HepG2 (cell line): ENCODE data around the gene KISS1. TPM values are rescaled to one million over a fixed set of nuclear protein-coding genes. Genes with fewer than 3 reads are reported as not detected.
A peak's percentile ranks its signal among the peaks of the same experiment; 100 is the strongest.

ENCODE experiments used
- DPF2 ChIP-seq: sonication (generic); formaldehyde crosslinking; IDR thresholded peaks from 2 replicates; pipeline ENCODE4 v1.4.0; 2020; ENCODE audit warnings: mild to moderate bottlenecking, low read depth, missing genetic modification reagents, borderline replicate concordance
- GABPA ChIP-seq, 2 experiments: IDR thresholded peaks; 2 replicates each; pipeline ENCODE4 v1.6.1; 2011 to 2016; ENCODE audit warnings: low read depth in 2 of 2, low read length in 1 of 2, missing biosample characterization in 1 of 2, missing genetic modification characterization in 1 of 2
- PCBP1 ChIP-seq: fragments of 200-400 bp; formaldehyde crosslinking; IDR thresholded peaks from 2 replicates; pipeline ENCODE4 v1.6.1; 2017; ENCODE audit warnings: mild to moderate bottlenecking, low read depth, low read length, borderline replicate concordance
- RBM39 ChIP-seq: fragments of 200-400 bp; formaldehyde crosslinking; IDR thresholded peaks from one replicate; pipeline ENCODE4 v1.6.1; 2018; ENCODE audit warnings: antibody characterized with exemption, mild to moderate bottlenecking, low read depth, low read length; ENCODE audit not compliant: poor library complexity, severe bottlenecking
- RFXANK ChIP-seq: IDR thresholded peaks from 2 replicates; pipeline ENCODE4 v1.6.1; 2016
- SALL2 ChIP-seq: sonication (generic); formaldehyde crosslinking; IDR thresholded peaks from 2 replicates; pipeline ENCODE4 v1.8.1; 2023; ENCODE audit warnings: mild to moderate bottlenecking, missing genetic modification reagents, inconsistent platforms
- SOX13 ChIP-seq, 3 experiments: fragments of 450-650 bp in 1 of 3; sonication (generic) in 1 of 3; formaldehyde crosslinking in 1 of 3; IDR thresholded peaks in 2 of 3; conservative IDR thresholded peaks in 1 of 3; 2 replicates each; pipeline versions ENCODE4 v1.5.0 to v1.6.1; 2016 to 2020; ENCODE audit warnings: antibody characterized with exemption in 1 of 3, mild to moderate bottlenecking in 1 of 3, missing compliant biosample characterization in 1 of 3, missing genetic modification reagents in 1 of 3, moderate library complexity in 1 of 3
- SOX6 ChIP-seq, 2 experiments: fragments of 450-650 bp in 1 of 2; sonication (generic) in 1 of 2; formaldehyde crosslinking in 1 of 2; IDR thresholded peaks; 2 replicates each; pipeline versions ENCODE4 v1.4.0 to v1.6.1; 2017 to 2020; ENCODE audit warnings: antibody characterized with exemption in 1 of 2, mild to moderate bottlenecking in 1 of 2, missing genetic modification reagents in 1 of 2
- ZNF20 ChIP-seq: sonication (generic); formaldehyde crosslinking; IDR thresholded peaks from 2 replicates; pipeline ENCODE4 v1.4.0; 2020; ENCODE audit warnings: mild to moderate bottlenecking, moderate library complexity, missing genetic modification reagents
- ZNF609 ChIP-seq: sonication (generic); formaldehyde crosslinking; IDR thresholded peaks from 2 replicates; pipeline ENCODE4 v1.4.0; 2020; ENCODE audit warnings: mild to moderate bottlenecking, missing genetic modification reagents, borderline replicate concordance
- ZNF639 ChIP-seq: conservative IDR thresholded peaks from 2 replicates; pipeline ENCODE4 v1.6.1; 2018; ENCODE audit warnings: missing genetic modification reagents
- ZNF775 ChIP-seq: sonication (generic); formaldehyde crosslinking; IDR thresholded peaks from 2 replicates; pipeline ENCODE4 v1.4.0; 2020; ENCODE audit warnings: missing genetic modification reagents, mild to moderate bottlenecking, moderate library complexity, borderline replicate concordance
- ZSCAN12 ChIP-seq: sonication (generic); formaldehyde crosslinking; IDR thresholded peaks from 2 replicates; pipeline ENCODE4 v1.9.0; 2021; ENCODE audit warnings: mild to moderate bottlenecking, missing genetic modification reagents
- polyA plus RNA-seq, 8 experiments: library from polyadenylated mRNA; depleted of rRNA in 3 of 8; stranded (reverse) in 7 of 8; unstranded in 1 of 8; fragments of >200 nt; fragmentation: Illumina TruSeq in 4 of 8; extraction: Trizol in 4 of 8; gene quantifications; 2 replicates each; pipeline versions ENCODE4 v1.2.1 to v1.2.3, GENCODE V29; 2011 to 2016; ENCODE audit warnings: low read depth in 4 of 8, missing spikeins in 1 of 8, mixed read lengths in 1 of 8; ENCODE audit not compliant: insufficient read depth in 1 of 8
- total RNA-seq, 5 experiments: library from RNA; depleted of rRNA; stranded (reverse); fragments of >200 nt; fragmentation: Illumina TruSeq; extraction: Trizol; gene quantifications; 2 replicates each; pipeline ENCODE4 v1.2.3, GENCODE V29; 2016; ENCODE audit warnings: low read depth in 1 of 5
- TF ChIP-seq, protein P1 (sequence below): sonication (generic); formaldehyde crosslinking; IDR thresholded peaks from 2 replicates; pipeline ENCODE4 v1.8.1; 2023; ENCODE audit warnings: mild to moderate bottlenecking, inconsistent platforms, moderate library complexity, missing genetic modification reagents, borderline replicate concordance
- TF ChIP-seq, protein P2 (sequence below): sonication (generic); formaldehyde crosslinking; IDR thresholded peaks from 2 replicates; pipeline ENCODE4 v1.8.1; 2023; ENCODE audit warnings: mild to moderate bottlenecking, moderate library complexity, missing genetic modification reagents
- TF ChIP-seq, protein P3 (sequence below): sonication (generic); formaldehyde crosslinking; IDR thresholded peaks from 2 replicates; pipeline ENCODE4 v1.4.0; 2020; ENCODE audit warnings: low read depth, mild to moderate bottlenecking, missing genetic modification reagents

KISS1 gene
- total and polyA plus RNA-seq, 2 of the 13 experiments (the other 11 are each of a cell fraction or from before 2014, with no cell fraction given), result 0.24 to 0.80 TPM

DNA sequence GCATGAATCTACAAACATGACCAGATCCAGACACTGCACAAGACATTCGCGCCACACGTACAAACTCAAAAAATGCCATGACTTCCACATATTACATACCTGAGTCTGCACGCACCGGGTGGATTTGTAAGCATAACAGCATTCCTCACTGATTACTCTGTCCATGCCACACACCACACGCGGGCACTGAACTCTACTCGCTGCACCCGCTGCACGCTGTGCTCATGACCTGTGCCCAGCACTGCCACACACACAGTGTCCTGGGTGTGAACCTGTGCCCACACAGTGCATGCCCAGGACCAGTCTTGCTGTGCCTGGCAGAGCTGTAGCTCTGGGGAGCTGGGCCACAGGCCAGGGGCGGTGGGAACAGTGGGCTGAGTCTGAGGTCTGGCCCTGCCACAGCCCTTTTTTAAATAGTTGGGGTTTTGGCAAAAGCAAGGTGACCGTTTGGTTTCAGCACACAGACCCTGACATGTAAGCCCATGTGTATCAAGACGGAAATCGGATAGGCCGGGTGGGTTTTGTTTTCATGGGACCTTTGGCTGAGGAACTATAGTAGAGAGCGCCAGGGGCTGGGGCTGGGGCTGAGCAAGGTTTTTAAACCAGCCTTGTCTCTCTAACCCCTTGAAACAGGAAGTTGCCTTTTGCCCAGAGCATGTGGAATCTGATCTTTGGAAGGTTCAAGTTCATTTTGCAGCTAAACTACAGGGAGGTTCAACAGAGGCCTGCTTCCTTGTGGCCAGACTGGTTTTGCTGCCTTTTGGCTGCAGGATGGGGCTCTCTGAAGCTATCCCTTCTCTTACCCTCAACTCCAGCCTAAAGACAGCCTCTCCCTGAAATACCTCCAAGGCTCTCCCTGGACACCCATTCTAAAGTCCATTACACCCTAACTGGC, 29.8 kb upstream of the KISS1 start (continued):
- TF ChIP-seq PCBP1 (no peak), SOX13 (IDR thresholded peaks at IDR 0.05) (no peak), SOX13 (CRISPR knock-in tag; conservative IDR thresholded peaks at IDR 0.05 in 1 of 2, IDR thresholded peaks at IDR 0.05 in 1 of 2) (no peak), ZNF609 (CRISPR knock-in tag) (no peak), ZNF20 (CRISPR knock-in tag) (no peak), ZNF775 (CRISPR knock-in tag) (no peak), ZSCAN12 (CRISPR knock-in tag) (no peak), SALL2 (CRISPR knock-in tag) (no peak), ZNF639 (CRISPR knock-in tag) (no peak), RBM39 (no peak), RFXANK (CRISPR knock-in tag) (no peak), GABPA (IDR thresholded peaks at IDR 0.05; ENCODE audit: low read depth, low read length) (no peak), GABPA (CRISPR knock-in tag; IDR thresholded peaks at IDR 0.05; ENCODE audit: low read depth) (peak; percentile 76), DPF2 (CRISPR knock-in tag) (no peak), SOX6 (IDR thresholded peaks at IDR 0.05) (no peak), SOX6 (CRISPR knock-in tag; IDR thresholded peaks at IDR 0.05) (no peak)
- TF ChIP-seq, protein P1, sequence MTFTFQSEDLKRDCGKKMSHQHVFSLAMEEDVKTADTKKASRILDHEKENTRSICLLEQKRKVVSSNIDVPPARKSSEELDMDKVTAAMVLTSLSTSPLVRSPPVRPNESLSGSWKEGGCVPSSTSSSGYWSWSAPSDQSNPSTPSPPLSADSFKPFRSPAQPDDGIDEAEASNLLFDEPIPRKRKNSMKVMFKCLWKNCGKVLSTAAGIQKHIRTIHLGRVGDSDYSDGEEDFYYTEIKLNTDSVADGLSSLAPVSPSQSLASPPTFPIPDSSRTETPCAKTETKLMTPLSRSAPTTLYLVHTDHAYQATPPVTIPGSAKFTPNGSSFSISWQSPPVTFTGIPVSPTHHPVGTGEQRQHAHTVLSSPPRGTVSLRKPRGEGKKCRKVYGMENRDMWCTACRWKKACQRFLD, result no peak
- TF ChIP-seq, protein P2, sequence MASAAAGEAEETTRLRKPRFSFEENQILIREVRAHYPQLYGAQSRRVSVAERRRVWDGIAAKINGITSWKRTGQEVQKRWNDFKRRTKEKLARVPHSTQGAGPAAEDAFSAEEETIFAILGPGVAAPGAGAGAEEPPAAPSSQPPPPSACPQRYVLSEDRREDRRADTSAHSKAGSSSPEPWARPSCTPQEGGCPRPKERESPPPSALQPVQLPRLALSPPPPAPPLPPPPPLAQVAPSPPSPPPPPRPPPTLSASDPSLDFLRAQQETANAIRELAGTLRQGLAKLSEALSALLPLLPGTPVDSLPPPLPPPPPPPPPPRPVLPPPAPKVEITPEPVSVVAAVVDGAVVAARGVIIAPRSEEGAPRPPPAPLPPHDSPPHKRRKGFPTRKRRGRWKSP, result no peak
- TF ChIP-seq, protein P3, sequence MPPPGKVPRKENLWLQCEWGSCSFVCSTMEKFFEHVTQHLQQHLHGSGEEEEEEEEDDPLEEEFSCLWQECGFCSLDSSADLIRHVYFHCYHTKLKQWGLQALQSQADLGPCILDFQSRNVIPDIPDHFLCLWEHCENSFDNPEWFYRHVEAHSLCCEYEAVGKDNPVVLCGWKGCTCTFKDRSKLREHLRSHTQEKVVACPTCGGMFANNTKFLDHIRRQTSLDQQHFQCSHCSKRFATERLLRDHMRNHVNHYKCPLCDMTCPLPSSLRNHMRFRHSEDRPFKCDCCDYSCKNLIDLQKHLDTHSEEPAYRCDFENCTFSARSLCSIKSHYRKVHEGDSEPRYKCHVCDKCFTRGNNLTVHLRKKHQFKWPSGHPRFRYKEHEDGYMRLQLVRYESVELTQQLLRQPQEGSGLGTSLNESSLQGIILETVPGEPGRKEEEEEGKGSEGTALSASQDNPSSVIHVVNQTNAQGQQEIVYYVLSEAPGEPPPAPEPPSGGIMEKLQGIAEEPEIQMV (CRISPR knock-in tag), result no peak
